ENCODE data around the gene DOCK4. TPM values are rescaled to one million over a fixed set of nuclear protein-coding genes. Genes with fewer than 3 reads are reported as not detected.

DOCK4 gene
- total RNA-seq, 1 donor, result 31.8 TPM

DNA sequence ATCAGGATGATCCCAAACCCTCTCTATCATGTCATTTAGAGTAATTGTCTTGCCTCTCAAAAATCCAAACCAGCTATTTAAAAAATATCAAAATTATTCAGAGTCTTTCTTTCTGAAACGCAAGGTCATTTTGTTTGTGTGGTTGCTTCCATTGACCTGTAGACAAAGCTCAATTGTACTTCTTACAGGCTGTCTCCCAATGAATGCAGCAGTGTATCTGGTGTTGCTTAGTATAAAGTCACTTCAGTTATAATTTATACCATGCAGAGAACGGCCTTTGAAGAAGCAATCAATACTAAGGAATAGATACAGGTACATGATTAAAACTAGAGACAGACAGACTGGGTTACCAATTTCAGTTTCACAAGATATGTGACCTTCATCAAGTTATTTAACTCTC is 80.9 kb downstream of the DOCK4 start:
- no peak overlapping the region for H3K4me2 ChIP-seq (ENCODE audit: insufficient read depth, low read length)
- TF ChIP-seq, protein P1, sequence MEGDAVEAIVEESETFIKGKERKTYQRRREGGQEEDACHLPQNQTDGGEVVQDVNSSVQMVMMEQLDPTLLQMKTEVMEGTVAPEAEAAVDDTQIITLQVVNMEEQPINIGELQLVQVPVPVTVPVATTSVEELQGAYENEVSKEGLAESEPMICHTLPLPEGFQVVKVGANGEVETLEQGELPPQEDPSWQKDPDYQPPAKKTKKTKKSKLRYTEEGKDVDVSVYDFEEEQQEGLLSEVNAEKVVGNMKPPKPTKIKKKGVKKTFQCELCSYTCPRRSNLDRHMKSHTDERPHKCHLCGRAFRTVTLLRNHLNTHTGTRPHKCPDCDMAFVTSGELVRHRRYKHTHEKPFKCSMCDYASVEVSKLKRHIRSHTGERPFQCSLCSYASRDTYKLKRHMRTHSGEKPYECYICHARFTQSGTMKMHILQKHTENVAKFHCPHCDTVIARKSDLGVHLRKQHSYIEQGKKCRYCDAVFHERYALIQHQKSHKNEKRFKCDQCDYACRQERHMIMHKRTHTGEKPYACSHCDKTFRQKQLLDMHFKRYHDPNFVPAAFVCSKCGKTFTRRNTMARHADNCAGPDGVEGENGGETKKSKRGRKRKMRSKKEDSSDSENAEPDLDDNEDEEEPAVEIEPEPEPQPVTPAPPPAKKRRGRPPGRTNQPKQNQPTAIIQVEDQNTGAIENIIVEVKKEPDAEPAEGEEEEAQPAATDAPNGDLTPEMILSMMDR (IDR thresholded peaks at IDR 0.05; ENCODE audit: extremely low read depth, low read depth, low read length), result no peak
- H3K27me3 ChIP-seq (ENCODE audit: insufficient read depth, low read length), result no peaks in the 10 kb centered on the region
- no peak overlapping the region for H3K4me3 ChIP-seq (ENCODE audit: insufficient read depth, low read length)
- no peak overlapping the region for H2AFZ ChIP-seq (ENCODE audit: low read length)
- H4K20me1 ChIP-seq (ENCODE audit: insufficient read depth, low read length), result peaks cover 3% of the 10 kb centered on the region
- H3K79me2 ChIP-seq (ENCODE audit: insufficient read depth, low read length), result peaks cover 29% of the 10 kb centered on the region
- no peak overlapping the region for H3K27ac ChIP-seq (ENCODE audit: low read depth, low read length)
- no peaks in the 10 kb centered on the region for H3K9me3 ChIP-seq (ENCODE audit: low read depth, low read length)
- DNase-seq (ENCODE audit: insufficient read length, low spot score, missing footprints), result no peak
- no peaks in the 10 kb centered on the region for H3K4me1 ChIP-seq (ENCODE audit: insufficient read depth, low read length)
- H3K36me3 ChIP-seq (ENCODE audit: insufficient read depth, low read length), result no peaks in the 10 kb centered on the region

DNA sequence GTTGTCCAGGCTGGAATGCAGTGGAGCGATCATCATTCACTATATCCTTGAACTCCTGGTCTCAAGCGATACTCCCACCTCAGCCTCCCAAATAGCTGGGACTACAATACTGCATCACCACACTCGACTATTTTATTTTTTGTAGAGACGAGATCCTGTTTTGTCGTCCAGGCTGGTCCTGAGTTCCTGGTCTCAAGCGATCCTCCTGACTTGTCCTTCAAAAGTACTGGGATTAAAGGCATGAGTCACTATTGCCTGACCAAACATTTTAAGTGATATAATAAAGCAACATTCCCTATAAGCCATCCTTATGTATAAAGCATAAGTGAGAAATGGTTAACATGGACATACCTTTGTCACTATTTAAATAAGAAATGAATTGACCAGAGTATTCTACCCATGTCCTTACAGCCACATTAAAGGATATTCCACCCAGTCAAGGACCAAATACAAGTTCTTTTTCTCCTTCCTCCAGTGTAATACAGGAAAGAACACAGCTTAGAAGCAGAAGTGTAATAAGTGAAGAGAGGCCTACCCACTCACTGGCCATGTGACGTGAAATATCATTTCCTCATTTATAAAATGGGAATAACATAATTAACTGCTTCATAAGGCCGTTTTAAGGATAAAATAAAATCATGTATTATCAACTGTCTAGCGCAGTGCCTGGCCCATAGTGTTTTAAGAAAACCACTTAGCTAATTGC is 82.0 kb downstream of the DOCK4 start:
- Histone ChIP-seq H3K4me3 (ENCODE audit: insufficient read depth, low read length) (no peak overlapping the region), H3K36me3 (ENCODE audit: insufficient read depth, low read length) (no peaks in the 10 kb centered on the region), H3K4me2 (ENCODE audit: insufficient read depth, low read length) (no peak overlapping the region), H3K79me2 (ENCODE audit: insufficient read depth, low read length) (peaks cover 23% of the 10 kb centered on the region), H2AFZ (ENCODE audit: low read length) (no peak overlapping the region), H4K20me1 (ENCODE audit: insufficient read depth, low read length) (peaks cover 3% of the 10 kb centered on the region), H3K27ac (ENCODE audit: low read depth, low read length) (no peak overlapping the region), H3K27me3 (ENCODE audit: insufficient read depth, low read length) (no peaks in the 10 kb centered on the region), H3K4me1 (ENCODE audit: insufficient read depth, low read length) (no peaks in the 10 kb centered on the region), H3K9me3 (ENCODE audit: low read depth, low read length) (no peaks in the 10 kb centered on the region)
- TF ChIP-seq, protein P1 (IDR thresholded peaks at IDR 0.05; ENCODE audit: extremely low read depth, low read depth, low read length), result no peak
- no peak for DNase-seq (ENCODE audit: insufficient read length, low spot score, missing footprints)

DNA sequence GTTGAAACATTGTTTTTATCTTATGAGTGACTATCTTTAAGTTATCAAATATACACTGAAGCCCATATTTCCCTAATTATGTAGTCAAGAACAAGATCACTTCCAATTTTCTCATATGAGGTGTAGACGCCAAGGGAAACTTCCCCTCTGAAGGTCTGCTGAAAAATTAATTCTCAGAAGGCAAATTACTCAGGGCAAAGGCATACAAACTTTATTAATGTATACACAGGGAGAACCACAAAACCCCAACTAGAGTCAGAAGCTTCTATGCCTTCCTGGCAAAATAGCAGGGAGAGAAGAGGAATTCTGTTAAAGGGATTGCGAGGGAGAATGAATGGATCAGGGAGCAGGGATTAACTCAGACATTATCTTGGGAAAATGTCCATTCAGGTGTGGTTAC is 83.4 kb downstream of the DOCK4 start:
- Histone ChIP-seq H4K20me1 (ENCODE audit: insufficient read depth, low read length) (peaks cover 3% of the 10 kb centered on the region), H3K4me1 (ENCODE audit: insufficient read depth, low read length) (no peaks in the 10 kb centered on the region), H3K27me3 (ENCODE audit: insufficient read depth, low read length) (no peaks in the 10 kb centered on the region), H3K27ac (ENCODE audit: low read depth, low read length) (no peak overlapping the region), H3K4me2 (ENCODE audit: insufficient read depth, low read length) (no peak overlapping the region), H3K9me3 (ENCODE audit: low read depth, low read length) (no peaks in the 10 kb centered on the region), H3K79me2 (ENCODE audit: insufficient read depth, low read length) (peaks cover 24% of the 10 kb centered on the region), H2AFZ (ENCODE audit: low read length) (no peak overlapping the region), H3K4me3 (ENCODE audit: insufficient read depth, low read length) (no peak overlapping the region), H3K36me3 (ENCODE audit: insufficient read depth, low read length) (no peaks in the 10 kb centered on the region)
- DNase-seq (ENCODE audit: insufficient read length, low spot score, missing footprints), result no peak
- TF ChIP-seq, protein P1 (IDR thresholded peaks at IDR 0.05; ENCODE audit: extremely low read depth, low read depth, low read length), result no peak

DNA sequence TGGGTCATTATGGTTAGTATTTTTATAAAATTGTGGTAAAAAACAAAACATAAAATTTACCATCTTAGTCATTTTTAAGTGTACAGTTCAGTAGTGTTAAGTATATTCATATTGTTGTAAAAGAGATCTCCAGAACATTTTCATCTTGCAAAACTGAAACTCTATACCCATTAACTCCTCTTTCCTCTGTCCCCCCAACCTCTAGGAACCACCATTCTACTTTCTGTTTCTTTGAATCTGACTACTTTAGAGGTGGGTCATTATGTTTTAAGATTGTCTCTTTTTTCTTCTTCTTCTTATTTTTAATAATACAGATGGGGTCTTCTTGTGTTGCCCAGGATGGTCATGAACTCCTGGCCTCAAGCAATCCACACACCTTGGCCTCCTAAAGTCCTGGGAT is 84.1 kb downstream of the DOCK4 start:
- no peak overlapping the region for H2AFZ ChIP-seq (ENCODE audit: low read length)
- DNase-seq (ENCODE audit: insufficient read length, low spot score, missing footprints), result no peak
- H3K4me1 ChIP-seq (ENCODE audit: insufficient read depth, low read length), result no peaks in the 10 kb centered on the region
- no peaks in the 10 kb centered on the region for H3K27me3 ChIP-seq (ENCODE audit: insufficient read depth, low read length)
- H3K79me2 ChIP-seq (ENCODE audit: insufficient read depth, low read length), result peaks cover 24% of the 10 kb centered on the region
- H3K4me2 ChIP-seq (ENCODE audit: insufficient read depth, low read length), result no peak overlapping the region
- H3K36me3 ChIP-seq (ENCODE audit: insufficient read depth, low read length), result no peaks in the 10 kb centered on the region
- H4K20me1 ChIP-seq (ENCODE audit: insufficient read depth, low read length), result peaks cover 3% of the 10 kb centered on the region
- no peak overlapping the region for H3K4me3 ChIP-seq (ENCODE audit: insufficient read depth, low read length)
- TF ChIP-seq, protein P1 (IDR thresholded peaks at IDR 0.05; ENCODE audit: extremely low read depth, low read depth, low read length), result no peak
- no peak overlapping the region for H3K27ac ChIP-seq (ENCODE audit: low read depth, low read length)
- H3K9me3 ChIP-seq (ENCODE audit: low read depth, low read length), result no peaks in the 10 kb centered on the region
